GM19467 (cell line): ENCODE results near the gene HSH2D.
"Not testable (repeated sequence)": the region's sequence is repeated elsewhere in the genome, so short reads cannot be mapped to it uniquely, and the experiment has no call there.

ENCODE experiments used
- ATAC-seq: cut with Tn5 transposase; IDR thresholded peaks from one replicate; pipeline ENCODE4 v1.9.1; 2021; ENCODE audit warnings: mild to moderate bottlenecking, moderate library complexity; ENCODE audit not compliant: unreplicated experiment

Gene HSH2D

GRCh38 chr19:16143399-16144215, at the start of gene HSH2D:
TSS of gene HSH2D (plus strand) at chr19:16143685. CDS start at chr19:16148751, 5,066 bp downstream.
- peak; percentile 53 for ATAC-seq

GRCh38 chr19:16094360-16095070, 49.0 kb upstream of the HSH2D start:
- ATAC-seq: no peak

- ATAC-seq: no peak
These were observed 48.4 kb upstream of the HSH2D start for GRCh38 chr19:16095071-16095571.

- ATAC-seq: no peak
These were observed 47.1 kb upstream of the HSH2D start for GRCh38 chr19:16096280-16096855.

GRCh38 chr19:16098416-16098768, 45.1 kb upstream of the HSH2D start:
- ATAC-seq: no peak

- ATAC-seq: no peak
These were observed 44.7 kb upstream of the HSH2D start for GRCh38 chr19:16098821-16099220.

GRCh38 chr19:16099314-16099965, 44.0 kb upstream of the HSH2D start:
- not testable (repeated sequence) for ATAC-seq

- no peak for ATAC-seq
These were observed 43.0 kb upstream of the HSH2D start for GRCh38 chr19:16100524-16100923.

GRCh38 chr19:16104722-16105121, 38.8 kb upstream of the HSH2D start:
- ATAC-seq: no peak

GRCh38 chr19:16106121-16106520, 37.4 kb upstream of the HSH2D start:
- ATAC-seq: no peak

GRCh38 chr19:16111160-16111908, 32.2 kb upstream of the HSH2D start, which contains the start of gene RAB8A:
TSS of gene RAB8A (plus strand) at chr19:16111889. CDS start at chr19:16111902, 13 bp downstream.
- ATAC-seq: peak; percentile 88

- no peak for ATAC-seq
These were observed 31.4 kb upstream of the HSH2D start for GRCh38 chr19:16111909-16112752.

- no peak for ATAC-seq
These were observed 30.7 kb upstream of the HSH2D start for GRCh38 chr19:16112778-16113177.

GRCh38 chr19:16113727-16114126, 29.8 kb upstream of the HSH2D start:
- no peak for ATAC-seq

- ATAC-seq: no peak
These were observed 28.0 kb upstream of the HSH2D start for GRCh38 chr19:16115301-16116039.

- no peak for ATAC-seq
These were observed 27.4 kb upstream of the HSH2D start for GRCh38 chr19:16116067-16116466.

GRCh38 chr19:16117594-16118033, 25.9 kb upstream of the HSH2D start:
- ATAC-seq: no peak

GRCh38 chr19:16118489-16119033, 24.9 kb upstream of the HSH2D start:
- ATAC-seq: peak; percentile 62
